Upper lobe of left lung (tissue), 4 donors: Measurements from ENCODE around the gene ANKRD13D.

Source experiments
- CTCF ChIP-seq, 6 experiments: fragments of 450-650 bp in 4 of 6; fragments of 200-600 bp in 2 of 6; sonication (generic) in 2 of 6; IDR thresholded peaks; one replicate each; pipeline ENCODE4 v1.5.1; 2016 to 2019; ENCODE audit warnings: antibody characterized with exemption in 6 of 6
- POLR2A ChIP-seq, 4 donors: fragments of 450-650 bp; IDR thresholded peaks; one replicate each; pipeline ENCODE4 v1.5.1; 2016 to 2017; ENCODE audit warnings: antibody characterized with exemption in 4 of 4, mild to moderate bottlenecking in 2 of 4
- POLR2AphosphoS5 ChIP-seq, 2 donors: sonication (generic); formaldehyde crosslinking; IDR thresholded peaks; one replicate each; pipeline ENCODE4 v1.5.1; 2017; ENCODE audit warnings: antibody characterized with exemption in 2 of 2

DNA sequence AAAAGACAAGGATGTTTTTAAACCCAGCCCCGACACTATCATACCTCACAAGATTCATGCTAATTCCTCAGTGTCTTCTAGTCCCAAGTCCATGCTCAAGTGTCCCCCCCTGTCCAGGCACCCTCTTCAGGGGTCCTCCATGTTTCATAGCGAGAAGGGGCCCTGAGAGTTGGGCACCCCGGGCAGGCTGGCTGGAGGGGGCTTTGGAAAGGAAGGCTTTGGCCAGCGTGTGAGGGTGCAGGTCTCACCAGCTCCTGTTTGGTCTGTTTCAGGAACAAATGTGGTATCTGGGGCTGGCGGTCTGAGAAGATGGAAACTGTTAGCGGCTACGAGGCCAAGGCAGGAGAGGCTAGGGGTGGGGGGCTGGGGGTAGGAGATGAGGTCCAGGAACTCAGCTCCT, 9.7 kb downstream of the ANKRD13D start:
- TF ChIP-seq POLR2A (IDR thresholded peaks at IDR 0.05) = no peak
- no peak for TF ChIP-seq CTCF (IDR thresholded peaks at IDR 0.05)
- no peak for TF ChIP-seq POLR2AphosphoS5 (IDR thresholded peaks at IDR 0.05)
